GM12892 (cell line): Measurements from ENCODE around the gene NF1.

ENCODE experiments used
- DNase-seq: peaks from one replicate; pipeline ENCODE4 v3.0.0; 2011; ENCODE audit not compliant: insufficient read length
- FAIRE-seq: peaks from 2 replicates; lab custom pipeline; 2011; peaks lifted over from hg19 to GRCh38; lab: Jason Lieb, UNC
- POLR2A ChIP-seq: IDR thresholded peaks from 2 replicates; pipeline ENCODE4 v1.6.1; 2011; ENCODE audit warnings: low read depth, low read length, control low read depth
- POLR2AphosphoS5 ChIP-seq: IDR thresholded peaks from 2 replicates; pipeline ENCODE4 v1.6.1; 2011; ENCODE audit warnings: low read depth, low read length, control low read depth
- TAF1 ChIP-seq: IDR thresholded peaks from 2 replicates; pipeline ENCODE4 v1.6.1; 2011; ENCODE audit warnings: low read depth, mild to moderate bottlenecking, control low read depth, low read length, borderline replicate concordance

NF1 gene

DNA sequence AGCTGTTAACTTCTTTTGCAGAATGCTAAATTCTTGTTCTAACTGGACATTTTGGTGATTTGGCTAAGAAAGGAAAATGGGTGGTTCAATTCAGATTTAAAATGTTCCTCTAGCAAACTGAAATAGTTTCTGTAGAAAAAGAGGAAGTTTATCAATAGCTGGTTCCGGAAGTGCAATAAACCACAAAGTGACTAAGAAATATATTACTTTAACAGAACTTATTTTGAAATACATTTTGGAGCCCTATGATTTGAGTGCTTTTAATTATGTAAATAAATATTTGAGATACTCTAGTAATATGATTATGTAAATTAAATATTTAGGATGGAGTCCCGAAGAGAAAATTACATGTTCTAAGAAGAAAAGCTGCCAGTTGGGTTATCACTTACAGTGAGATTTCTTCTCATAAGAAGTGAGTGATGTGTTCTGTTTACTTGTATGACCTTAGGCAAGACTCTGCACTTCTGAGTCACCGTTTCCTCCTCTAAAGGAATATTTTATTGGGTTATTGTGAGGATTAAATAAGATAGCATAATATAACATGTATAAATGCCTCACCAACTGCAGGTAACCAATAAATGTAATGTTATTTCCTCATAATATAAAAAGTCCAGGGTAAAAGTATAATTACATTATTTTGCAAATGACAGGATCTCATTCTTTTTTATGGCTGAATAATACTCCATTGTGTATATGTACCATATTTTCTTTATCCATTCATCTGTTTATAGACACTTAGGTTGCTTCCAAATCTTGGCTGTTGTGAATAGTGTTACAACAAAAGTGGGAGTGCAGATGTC is 219.4 kb downstream of the NF1 start, which contains the start of gene EVI2B:
Gene EVI2B (minus strand): TSS at position 73 of the 800 bp plus-strand sequence. CDS start 8,445 bp downstream, outside the sequence.
- TF ChIP-seq POLR2AphosphoS5 (peak; percentile 42; the same call in 1 of the 2 replicates), TAF1 (no peak), POLR2A (0 out of 2 replicates have a peak, but pooled peaks have one; percentile 37)
- FAIRE-seq, result peak; percentile 14
- no peak for DNase-seq

DNA sequence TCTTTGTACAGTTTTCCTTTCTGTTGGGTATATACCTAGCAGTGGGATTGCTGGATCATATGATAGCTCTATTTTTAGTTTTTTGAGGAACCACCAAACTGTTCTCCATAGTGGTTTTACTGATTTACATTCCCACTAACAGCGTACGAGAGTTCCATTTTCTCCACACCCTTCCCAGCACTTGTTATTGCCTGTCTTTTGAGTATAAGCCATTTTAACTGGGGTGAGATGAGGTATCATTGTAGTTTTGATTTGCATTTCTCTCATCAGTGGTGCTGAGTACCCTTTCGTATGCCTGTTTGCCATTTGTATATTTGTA is 220.0 kb downstream of the NF1 start:
- no peak for TF ChIP-seq POLR2AphosphoS5
- no peak for TF ChIP-seq TAF1
- no peak for TF ChIP-seq POLR2A
- DNase-seq (no peak), FAIRE-seq (peak; percentile 71)

DNA sequence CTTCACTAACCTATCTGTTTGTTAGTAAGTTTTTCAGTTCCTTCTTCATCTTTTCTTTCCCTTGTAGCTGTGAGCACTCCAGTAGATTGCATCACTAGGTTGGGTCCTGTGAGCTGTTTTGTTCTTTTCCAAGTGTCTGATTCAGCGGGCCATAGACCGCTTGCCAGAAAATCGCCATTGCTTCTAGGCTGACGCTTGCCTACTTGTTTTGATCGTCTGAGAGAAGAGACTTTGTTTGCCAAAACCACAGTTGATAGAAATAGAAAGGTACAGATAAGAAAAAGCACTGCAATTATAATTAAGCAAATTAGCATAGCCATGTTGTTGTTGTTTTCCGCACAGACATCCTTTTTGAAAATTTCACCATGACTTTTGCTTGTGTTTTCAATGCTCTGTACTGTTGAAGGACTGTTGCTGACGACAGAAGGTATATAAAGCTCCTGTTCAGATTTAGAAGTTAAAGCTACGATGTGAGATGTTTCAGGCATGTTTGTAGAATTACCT is 223.6 kb downstream of the NF1 start:
- FAIRE-seq (no peak), DNase-seq (no peak)
- TF ChIP-seq POLR2A, result no peak; the same call in 1 of the 2 replicates
- TF ChIP-seq POLR2AphosphoS5, result 0 out of 2 replicates have a peak, but pooled peaks have one; percentile 30
- TF ChIP-seq TAF1, result no peak

DNA sequence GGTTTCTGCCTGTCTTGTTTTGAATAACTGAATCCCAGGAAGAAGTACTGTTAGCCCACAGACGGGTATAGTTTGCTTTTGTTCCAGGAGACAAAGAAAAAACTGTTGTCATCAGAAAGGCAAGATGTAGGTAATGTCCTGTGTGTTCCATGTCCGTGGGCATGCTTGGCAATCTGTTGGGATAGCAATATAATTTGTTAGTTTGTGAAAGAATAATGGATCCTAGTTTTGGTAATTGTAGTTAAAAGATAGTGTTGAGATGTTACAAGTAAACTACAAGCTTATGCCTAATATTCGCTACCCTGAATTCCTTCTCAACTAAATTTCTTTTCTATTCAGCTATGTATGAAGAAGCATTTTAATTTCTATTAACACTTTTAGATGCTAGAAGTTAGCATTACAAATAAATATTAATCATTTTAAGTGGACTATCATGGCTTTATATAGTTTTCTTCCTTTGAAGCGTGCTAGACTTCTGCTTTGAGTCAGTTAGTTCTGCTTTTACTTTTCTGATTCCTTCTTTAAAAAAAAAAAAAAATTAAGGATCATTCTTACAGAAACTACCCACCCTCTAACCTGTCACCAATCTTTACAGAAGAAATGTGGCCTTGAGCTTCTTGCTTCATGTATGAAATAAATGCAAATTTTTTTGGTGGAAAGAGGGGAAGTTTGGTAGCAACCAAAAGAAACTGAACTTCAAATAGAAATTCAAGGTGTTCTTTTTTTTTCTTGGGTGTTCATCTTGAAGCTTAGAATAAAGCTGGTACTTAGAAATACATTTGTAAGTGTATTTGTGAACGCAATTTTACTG is 224.3 kb downstream of the NF1 start:
- DNase-seq, result no peak
- peak; percentile 96 for FAIRE-seq

DNA sequence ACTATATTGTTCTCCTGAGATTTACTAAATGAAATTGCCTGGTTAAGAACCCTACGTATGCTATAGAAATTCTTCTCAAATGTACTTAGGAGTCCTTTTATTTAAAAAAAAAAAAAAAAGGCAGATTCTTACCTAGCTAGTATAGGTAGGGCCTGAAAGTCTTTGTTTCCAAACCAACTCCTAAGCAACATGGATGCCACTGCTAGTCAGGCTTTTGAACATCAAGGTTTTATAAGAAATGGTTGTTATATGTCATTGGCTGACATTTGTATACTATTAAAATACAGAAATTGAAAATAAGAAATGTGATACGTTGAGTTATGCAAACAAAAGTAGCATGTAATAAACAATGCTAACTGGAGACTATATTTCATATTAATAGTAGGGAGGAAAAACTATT is 225.5 kb downstream of the NF1 start:
- FAIRE-seq (no peak), DNase-seq (no peak)
- TF ChIP-seq POLR2AphosphoS5 (no peak), TAF1 (no peak), POLR2A (no peak)

More for the DNA sequence above, 224.3 kb downstream of the NF1 start:
- TF ChIP-seq TAF1 (no peak), POLR2A (no peak)

DNA sequence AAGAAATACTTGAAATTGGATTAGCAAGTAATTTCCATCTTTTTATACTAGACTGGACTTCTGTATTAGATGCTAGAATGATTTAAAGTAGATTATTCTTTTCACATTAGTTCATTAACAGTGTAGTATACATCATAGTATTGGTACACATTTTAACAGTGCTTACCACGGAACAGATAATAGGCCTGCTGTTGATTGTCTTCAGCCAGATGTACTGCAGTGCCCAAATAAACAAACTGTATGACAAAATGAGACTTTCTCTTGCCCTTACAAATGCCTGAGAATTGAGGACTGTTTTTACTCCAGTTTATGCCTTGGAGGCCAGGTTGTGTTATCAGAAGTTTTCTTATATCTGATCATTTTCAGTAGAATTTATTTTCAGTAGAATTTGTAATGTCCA is 226.0 kb downstream of the NF1 start:
- DNase-seq, result no peak
- FAIRE-seq, result no peak
- TF ChIP-seq POLR2A (no peak), POLR2AphosphoS5 (no peak)

DNA sequence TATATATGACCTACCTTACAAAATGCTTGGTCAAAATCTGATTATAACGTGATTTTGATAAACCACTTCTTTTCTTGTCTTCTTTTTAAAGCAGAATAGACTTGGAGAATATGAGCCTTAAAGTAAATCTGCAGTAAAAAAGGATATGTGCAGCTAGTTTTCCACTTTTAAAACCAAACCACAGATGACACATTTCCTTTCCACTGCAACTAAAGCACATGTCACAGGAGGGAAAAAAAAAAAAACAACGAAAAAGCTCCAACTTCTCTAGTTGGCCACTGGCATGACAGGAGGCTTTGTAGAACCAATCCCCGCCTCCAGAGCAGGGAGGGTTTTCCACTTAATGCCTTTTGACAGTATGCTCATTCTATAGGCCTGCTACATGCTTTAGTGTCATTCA is 226.7 kb downstream of the NF1 start, which contains the start of gene EVI2A:
Gene EVI2A (minus strand): TSS at position 142 of the 400 bp plus-strand sequence. CDS start 2,609 bp downstream, outside the sequence.
- FAIRE-seq (peak; percentile 90), DNase-seq (peak; percentile 13)
- TF ChIP-seq POLR2A, result 0 out of 2 replicates have a peak, but pooled peaks have one; percentile 31
- no peak for TF ChIP-seq POLR2AphosphoS5

DNA sequence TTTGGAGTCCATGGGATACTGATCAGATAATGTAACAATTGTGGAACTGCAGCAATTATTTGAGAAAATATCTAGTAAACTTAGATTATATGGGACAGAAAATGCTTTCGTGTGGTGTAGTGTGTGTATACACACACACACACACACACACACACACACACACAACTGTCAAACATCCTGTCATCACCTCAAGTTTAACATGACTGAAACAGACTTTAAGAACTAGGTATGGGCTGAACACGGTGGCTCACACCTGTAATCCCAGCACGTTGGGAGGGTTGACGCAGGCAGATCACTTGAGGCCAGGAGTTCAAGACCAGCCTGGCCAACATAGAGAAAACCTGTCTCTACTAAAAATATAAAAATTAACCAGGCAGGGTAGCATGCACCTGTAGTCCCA is 227.2 kb downstream of the NF1 start:
- TF ChIP-seq POLR2AphosphoS5 (no peak), TAF1 (no peak), POLR2A (no peak)
- FAIRE-seq (no peak), DNase-seq (no peak)

DNA sequence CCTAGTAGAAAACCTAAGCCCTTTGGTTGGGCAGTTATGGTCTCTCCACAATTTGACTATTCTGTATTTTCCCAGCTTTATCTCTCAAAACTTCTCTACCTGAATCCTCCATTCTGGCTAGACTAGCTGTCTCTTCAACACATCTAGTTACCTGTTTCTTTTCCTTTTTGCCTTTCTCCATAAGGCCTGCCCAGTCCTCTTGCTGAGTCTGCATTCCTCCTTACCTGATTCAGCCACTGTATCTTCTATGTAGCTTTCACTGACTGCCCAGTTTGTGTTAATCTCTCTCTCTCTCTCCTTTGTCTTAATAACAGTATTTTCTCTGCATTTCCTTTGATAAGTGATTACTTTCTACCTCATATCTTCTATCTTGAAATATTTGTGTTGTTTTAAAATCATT is 228.8 kb downstream of the NF1 start:
- no peak for FAIRE-seq
- no peak for DNase-seq
- TF ChIP-seq TAF1 (no peak), POLR2A (no peak)

DNA sequence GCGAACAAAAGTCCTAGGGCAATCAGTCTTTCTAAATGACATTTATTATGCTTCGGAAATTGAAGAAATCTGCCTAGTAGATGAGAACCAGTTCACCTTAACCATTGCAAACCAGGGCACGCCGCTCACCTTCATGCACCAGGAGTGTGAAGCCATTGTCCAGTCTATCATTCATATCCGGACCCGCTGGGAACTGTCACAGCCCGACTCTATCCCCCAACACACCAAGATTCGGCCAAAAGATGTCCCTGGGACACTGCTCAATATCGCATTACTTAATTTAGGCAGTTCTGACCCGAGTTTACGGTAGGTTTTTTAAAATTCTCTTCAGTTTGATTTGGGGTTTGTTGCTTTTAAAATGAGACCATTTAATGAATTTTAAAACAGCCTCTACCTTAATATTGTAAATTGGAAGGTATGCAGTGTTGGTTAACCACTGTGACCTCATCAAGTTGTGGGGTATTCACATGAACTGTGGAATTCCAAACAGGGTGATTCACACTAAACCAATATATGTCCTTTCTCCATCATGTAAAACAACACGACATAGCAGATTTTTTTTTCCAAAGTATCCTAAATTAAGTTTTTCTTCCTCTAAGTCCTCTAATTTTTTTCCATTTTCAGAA is 232.9 kb downstream of the NF1 start:
- FAIRE-seq, result no peak
- TF ChIP-seq TAF1 (no peak), POLR2A (no peak), POLR2AphosphoS5 (no peak)
- no peak for DNase-seq

DNA sequence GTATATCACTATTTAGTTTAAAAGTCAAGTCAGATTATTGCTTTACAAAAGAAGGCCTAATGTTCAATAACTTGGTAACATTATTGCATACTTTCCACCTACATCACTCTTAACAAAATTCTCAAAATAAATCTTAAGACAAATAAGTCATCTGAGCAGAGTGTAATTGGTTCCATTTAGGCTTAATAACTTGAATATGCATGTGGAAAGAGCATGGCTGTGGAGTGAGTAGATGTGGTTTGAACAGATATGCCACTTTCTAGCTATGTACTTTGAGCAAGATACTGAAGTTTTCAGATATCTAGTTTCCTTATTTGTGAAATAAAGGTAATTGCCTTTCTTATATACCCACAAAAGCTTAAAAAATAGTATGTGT is 233.4 kb downstream of the NF1 start:
- no peak for TF ChIP-seq TAF1
- FAIRE-seq (no peak), DNase-seq (no peak)

DNA sequence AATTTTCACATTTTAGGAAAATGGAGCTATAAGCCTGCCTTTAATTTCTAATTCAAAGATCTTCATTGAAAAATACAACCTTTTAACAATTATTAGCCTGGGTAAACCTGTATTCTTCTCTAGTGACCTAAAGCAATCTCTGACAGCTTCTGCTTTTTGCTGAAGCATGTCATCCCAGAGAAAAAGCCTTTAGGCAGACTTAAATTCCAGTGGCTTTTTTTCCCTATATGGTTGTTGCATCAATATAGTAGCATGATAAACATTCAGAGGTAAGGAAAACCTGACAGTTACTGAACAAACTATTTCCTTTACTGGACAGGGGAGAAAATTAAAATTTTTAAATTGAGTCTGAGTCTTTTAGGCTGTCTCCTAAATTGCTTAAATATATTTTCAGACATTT is 234.4 kb downstream of the NF1 start:
- TF ChIP-seq POLR2AphosphoS5 (no peak), TAF1 (no peak)
- FAIRE-seq, result no peak
- no peak for DNase-seq
